NCI-H1105 (cell line): ENCODE data around the gene MYADML2.
"Not testable (repeated sequence)": the region's sequence is repeated elsewhere in the genome, so short reads cannot be mapped to it uniquely, and the experiment has no call there.

Source experiments
- DNase-seq: peaks from one replicate; lab custom pipeline; 2025; lab: John Stamatoyannopoulos, UW

Gene MYADML2

GRCh38 chr17:81947189-81947588, at the start of gene MYADML2:
Gene MYADML2 (minus strand): TSS chr17:81947233. CDS start chr17:81941741, 5,492 bp downstream.
- no peak for DNase-seq

GRCh38 chr17:81996232-81996756, 49.3 kb upstream of the MYADML2 start:
- no peak for DNase-seq

DNA sequence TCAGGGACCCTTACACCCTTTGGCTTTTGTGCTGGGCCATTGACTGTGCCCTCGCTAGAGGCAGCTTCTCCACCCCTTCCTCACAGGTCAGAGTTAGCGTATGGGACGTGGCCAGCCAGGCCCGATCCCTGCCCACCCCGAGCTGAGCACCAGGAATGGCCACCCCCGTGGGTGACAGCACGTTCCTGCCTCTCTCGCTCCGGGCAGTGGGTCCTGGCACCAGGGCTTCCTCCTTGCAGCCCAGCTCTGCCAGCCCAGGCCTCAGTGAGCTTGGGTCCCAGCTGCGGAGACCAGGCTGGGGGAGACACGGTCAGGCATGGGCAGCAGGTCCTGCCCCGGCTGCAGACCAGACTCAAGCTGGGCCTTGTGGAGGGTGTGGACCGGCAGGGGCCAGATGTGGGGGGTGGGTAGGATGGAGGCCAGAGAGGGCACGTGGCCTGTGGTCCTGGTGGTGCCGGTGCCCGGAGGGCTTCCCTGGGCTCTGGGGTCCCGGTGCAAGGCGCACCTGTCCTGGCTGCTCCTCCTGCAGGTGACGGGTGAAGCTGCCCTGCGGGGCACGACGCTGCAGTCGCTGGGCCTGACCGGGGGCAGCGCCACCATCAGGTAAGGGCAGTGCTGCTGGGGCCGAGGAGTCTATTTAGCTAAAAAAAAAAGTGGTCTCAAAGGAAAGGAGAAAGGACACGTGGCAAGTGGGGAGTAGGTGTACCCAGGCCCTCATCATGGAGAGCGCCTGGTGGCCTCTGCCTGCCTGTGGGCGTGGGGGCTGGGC, 48.6 kb upstream of the MYADML2 start:
- no peak for DNase-seq

DNA sequence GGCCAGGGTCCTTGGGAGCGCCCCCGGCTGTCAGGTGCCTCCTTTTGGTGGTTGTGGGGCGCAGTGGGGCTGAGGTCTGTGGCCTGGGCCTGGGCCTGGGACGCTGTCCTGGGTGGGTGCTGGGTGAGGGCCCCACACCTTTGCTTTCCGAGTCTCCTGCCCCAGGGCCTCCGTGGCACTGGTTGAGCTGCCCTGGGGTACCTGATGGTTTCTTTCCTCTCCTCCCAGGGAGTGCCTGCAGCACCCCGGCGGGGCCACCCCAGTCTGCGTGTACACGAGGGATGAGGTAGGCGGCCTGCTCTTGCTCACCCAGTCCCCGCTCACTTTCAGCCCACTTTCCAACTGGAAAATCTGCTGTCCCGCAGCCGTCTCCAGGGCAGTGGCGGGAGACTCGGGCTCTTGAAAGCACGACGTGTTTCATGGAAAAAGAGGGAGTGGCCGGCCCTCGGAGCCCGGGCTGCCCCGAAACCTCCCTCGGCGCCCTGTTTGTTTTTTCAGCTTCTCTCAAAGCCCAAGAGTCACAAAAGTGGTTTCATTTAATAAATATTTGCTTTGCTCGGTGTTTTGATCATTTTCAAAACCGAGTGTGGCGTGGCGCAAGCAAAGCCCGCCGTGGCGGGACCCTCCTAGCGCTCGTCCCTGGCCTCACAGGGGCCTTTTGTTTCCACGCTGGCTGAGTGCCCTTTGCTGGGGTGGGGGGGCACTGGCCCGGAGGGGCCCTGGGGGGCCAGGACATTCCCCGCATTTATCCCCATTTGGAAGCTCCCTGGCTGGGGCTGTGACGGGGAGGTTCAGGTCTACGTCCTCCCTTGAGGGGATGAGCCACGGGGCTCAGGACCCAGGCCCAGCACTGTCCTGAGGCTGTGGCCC, 47.8 kb upstream of the MYADML2 start:
- DNase-seq = no peak

- no peak for DNase-seq
These were observed 46.9 kb upstream of the MYADML2 start for GRCh38 chr17:81993729-81994592.

DNA sequence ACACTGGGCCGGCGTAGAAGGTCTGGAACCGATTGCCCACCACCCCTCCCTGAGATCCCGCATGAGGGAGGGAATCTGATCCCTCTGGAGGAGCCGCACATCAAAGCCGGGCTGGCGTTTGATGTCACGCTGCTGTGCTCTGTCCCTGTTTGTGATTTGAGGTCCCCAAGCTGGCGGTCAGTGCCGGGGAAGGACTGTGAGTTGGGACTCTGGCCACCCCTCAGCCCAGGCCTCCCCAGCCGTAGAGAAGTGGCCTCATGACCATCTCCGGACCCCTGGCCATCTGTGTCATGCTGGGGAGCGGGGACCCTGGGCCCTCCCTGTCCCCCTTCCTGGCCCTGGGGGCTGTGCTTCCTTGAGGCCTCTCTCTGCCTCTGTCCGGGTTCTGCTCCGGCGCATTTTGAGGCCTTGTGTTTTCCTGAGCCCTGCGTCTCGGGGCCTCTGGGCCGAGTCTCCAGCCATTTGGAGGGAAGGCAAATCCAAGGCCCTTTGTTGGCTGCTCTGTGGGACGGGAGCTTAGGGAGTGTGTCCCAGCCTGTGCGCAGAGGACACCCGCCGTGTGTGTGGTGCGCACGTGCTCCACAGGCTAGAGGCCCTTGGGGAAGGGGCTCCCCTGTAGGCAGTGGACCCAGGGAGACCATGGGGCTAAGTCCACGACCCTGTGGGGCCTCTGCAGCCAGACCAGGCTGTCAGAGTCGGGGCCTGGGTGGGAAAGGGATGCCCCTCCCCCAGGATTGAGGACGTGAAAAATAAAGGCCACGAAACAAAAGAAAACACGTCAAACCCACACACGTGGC, 45.5 kb upstream of the MYADML2 start:
- DNase-seq = no peak

DNA sequence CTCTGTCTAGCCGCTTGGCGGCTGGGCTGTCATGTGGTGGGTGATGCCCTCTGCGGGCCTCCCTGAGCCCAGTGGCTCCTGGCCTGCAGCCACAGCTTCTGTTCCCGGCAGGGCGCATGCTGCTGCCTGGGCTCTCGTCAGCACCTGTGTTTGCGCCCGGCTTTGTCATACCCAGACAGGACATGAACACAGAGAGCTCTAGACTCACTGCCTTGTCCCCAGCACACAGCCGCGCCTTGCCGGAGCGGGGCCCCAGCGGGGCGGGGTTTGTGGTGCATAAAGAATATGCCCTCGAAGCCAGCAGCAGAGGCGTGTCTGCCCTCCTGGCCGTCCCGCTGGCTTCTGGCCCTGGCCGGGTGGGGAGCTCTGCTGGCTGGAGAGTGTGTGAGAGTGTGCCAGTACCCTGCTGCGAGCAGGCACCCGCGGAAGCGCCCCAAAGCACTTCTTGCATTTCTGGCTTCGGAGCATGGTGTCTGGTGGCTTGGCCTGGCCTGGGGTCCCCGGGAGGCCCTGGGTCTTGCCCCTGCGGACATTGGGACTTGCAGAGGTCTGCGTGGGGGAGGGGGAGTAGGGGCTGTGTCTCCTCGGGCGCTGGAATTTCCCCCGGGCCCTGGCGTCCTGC, 44.8 kb upstream of the MYADML2 start:
- no peak for DNase-seq

DNA sequence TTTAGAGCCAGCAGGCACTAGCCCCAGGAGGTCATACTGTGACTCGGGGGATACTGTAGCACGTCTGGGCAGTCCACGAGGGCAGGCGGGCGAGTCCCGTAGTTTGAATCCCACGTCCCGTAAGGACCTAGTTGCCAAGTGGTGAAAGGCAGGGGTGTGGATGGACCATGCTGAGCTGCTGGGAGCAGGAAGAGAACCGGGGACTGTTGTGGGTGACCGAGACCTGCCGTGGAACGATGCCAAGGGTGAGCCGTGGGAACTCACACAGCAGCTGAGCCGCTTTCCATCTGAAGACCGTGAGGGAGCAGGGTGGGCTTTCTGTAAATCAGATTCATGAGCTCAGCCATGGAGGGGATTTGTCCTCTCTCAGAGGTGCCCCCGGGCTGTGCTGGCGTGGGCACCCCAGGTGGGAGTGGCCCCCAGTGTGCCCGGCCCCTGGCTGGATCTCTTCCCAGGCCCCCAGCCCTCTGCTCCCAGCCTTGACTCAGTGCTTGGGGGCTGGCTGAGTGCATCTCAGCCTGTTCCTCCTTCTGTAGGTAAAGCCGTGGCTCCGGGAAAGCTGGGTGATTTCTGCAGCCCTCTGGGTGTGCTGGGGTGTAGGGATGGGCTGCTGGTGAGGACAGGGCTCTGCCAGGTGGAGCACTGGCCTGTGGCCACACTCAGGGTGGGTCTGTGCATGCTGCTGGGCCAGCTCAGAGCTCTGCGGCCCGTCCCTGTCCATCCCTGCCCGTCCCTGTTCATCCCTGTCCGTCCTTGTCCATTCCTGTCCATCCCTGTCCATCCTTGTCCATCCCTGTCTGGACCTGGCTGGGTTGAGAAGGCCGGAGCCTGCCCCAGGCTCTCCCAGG, 44.0 kb upstream of the MYADML2 start:
- DNase-seq = no peak

DNA sequence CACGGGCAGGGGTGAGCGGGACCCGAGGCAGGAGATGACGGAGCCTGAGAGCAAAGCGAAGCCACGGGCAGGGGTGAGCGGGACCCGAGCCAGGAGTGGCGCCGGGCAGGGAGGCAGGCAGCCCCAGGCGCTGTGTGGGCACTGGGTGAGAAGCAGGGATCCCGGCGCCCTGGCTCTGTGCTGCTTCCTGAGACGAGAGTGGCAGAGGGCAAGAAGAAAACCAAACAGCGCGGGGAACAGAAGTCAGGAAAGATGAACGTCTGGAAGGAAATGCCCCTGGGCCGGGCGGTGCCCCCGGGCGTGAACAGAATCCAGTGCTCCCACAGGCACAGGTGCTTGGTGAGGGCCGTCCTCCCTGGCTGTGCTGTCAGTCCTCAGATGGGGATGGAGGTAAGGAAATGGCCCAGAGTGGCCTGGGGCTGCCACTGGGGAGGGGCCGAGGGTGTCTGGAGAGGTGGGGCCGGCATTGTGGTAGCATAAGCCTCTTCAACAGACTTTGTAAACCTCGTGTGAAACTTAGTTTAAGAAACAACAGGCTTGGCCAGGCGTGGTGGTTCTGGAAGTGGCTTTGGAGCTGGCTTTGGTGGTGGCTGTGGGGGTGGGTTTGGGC, 40.2 kb upstream of the MYADML2 start:
- no peak for DNase-seq

DNA sequence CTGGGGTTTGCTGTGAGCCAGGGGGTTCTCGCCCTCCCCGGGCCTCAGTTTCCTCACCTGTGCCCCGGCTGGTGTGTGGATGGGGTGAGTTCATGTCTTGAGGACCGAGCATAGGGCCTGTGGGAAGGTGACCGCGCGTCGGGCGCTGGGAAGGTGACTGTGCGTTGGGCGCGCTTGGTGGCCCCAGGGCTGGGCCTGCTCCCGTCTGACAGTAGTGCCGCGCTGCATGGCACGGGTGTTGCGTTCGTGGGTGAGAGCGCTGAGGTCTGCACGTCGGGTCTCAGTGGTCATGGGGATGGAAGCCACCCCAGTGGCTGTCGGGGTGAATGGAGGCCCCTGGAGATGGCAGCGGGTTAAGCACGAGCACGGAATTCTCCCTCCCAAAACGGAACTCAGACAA, 39.6 kb upstream of the MYADML2 start:
- no peak for DNase-seq

DNA sequence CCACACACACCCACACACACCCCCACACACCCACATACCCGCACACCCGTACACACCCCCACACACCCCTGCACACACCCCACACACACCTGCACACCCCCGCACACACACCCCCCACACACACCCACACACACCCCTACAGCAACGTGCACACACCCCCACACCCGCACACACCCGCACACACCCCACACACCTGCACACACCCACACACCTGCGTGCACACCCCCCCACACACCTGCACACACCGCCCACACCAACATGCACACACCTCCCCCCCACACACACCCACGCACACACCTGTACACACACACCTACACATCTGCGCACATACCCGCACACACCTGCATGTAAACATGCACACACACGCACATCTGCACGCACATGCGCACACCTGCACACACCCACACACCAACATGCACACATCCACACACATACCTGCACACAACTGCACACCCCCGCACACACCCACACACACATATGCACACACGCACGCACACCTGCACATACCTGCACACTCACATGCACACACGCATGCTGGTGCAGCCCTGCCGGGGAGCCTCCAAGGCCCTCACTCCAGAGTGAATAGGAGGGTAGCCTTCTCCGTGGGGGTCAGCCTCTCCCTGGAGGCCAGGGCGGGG, 37.9 kb upstream of the MYADML2 start:
- no peak for DNase-seq

DNA sequence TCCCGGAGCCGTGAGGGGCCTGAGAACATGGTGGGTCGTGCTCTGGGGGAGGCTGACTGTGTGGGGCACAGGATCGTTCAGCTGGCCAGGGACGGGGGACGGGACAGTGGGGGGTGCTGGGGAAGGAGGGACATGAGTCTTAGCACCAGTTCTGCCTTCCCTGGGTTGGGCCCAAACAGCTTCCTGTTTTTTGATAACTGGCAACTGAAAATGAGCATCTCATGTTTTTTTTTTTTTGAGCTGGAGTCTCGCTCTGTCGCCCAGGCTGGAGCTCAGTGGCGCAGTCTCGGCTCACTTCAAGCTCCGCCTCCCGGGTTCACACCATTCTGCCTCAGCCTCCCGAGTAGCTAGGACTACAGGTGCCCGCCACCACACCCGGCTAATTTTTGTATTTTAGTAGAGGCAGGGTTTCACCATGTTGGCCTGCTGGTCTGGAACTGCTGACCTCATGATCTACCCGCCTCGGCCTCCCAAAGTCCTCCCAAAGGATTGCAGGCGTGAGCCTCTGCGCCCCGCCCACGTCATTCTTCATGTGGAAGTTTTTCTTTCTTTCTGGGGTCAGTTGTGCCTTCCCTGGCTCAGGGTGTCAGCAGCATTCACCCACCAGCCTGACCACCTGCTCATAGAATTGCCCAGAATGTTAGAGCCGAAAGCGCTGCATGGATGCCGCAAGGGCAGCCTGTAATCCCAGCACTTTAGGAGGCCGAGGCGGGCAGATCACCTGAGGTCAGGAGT, 36.8 kb upstream of the MYADML2 start:
- no peak for DNase-seq

GRCh38 chr17:81983011-81983638, 36.1 kb upstream of the MYADML2 start:
- no peak for DNase-seq

DNA sequence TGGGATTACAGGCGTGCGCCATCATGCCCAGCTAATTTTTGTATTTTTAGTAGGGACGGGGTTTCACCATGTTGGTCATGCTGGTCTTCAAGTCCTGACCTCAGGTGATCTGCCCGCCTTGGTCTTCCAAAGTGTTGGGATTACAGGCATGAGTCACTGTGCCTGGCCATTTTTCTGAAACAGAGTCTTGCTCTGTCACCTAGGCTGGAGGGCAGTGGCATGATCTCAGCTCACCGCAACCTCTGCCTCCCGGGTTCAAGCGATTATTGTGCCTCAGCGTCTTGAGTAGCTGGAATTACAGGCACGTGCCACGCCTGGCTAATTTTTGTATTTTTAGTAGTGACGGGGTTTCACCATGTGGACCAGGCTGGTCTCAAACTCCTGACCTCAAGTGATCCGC, 34.5 kb upstream of the MYADML2 start:
- not testable (repeated sequence) for DNase-seq

GRCh38 chr17:81980707-81981343, 33.8 kb upstream of the MYADML2 start:
- DNase-seq = no peak

- no peak for DNase-seq
These were observed 33.1 kb upstream of the MYADML2 start for GRCh38 chr17:81980122-81980521.
